AG08396 (cell line): ENCODE data around the gene ARHGAP26.
"Not testable (repeated sequence)": the region's sequence is repeated elsewhere in the genome, so short reads cannot be mapped to it uniquely, and the experiment has no call there.

Experiments used
- DNase-seq: peaks from one replicate; pipeline ENCODE4 v3.0.0; 2012; ENCODE audit warnings: low spot score, mixed read lengths

Gene ARHGAP26

GRCh38 chr5:143064676-143065075 is 294.5 kb downstream of the ARHGAP26 start:
- no peak for DNase-seq

GRCh38 chr5:143065185-143065965 is 295.2 kb downstream of the ARHGAP26 start:
- no peak for DNase-seq

DNA sequence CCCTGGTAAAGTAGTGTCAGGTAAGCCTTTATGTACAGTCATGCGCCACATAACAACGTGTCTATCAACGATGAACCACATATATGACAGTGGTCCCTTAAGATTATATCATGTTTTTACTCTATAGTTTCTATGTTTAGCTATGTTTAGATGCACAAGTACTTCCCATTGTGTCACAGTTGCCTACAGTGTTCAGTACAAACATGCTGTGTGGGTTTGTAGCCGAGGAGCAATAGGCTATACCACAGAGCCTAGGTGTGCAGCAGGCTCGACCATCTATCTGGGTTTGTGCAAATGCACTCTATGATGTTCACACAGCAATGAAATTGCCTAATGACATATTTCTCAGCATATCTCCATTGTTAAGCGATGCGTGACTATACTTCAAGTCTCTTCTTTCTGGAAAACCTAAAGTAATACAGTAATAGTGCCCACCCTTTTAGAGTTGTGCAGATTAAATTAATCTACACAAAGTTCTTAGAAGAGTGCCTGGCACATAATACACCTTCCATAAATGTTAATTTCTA is 295.9 kb downstream of the ARHGAP26 start:
- no peak for DNase-seq

DNA sequence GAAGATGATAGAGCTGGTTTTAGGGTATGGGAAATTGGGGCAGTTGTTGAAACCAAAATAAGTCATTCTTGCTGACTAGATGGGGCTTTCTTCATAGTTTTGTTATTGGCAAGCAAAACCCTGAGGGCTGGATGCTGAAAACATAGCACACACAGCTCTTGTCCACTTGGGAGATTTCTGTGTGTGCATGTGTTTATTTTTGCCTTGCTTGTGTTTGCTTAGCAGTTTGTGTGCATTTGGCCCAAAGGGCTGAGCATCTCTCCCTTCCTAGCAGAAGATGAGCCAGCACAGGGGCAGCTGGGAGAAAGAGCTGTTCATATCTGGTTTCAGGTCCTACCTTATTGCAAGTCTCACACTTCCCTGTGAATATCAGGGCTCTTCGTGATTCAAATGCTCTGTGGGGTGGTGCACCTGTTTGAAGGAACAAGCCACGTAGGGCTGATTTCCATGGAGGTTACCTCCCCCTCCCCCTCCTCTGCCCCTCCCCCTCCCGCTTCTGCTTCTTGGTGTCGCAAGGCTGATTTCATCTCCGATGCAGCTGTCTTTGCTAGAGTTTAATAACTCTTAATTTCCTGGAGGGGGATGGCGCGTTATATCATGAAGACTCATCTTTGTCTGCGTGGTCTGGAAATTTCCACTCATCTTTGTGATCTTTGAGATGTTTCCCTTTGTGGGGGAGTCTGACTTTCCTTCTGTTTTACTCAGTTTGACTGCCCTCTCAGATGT is 296.5 kb downstream of the ARHGAP26 start:
- DNase-seq, result no peak

DNA sequence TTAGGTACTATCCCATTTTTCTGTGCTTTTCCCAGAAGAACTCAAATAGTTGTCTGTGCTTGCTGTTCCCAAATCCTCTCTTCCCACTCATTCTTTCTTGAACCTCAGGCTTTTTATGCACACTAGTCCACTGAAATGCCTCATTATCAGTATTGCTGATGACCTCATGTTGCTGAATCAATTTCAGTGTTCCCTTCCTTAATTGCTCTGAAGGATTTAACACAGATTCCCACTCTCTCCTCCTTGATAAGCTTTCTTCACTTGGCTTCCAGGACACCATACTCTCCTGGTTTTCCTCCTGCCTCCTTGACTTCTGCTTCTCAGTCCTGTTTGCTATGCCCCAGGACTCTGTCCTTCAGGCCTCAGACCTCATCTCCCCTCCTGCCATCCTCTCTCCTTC is 298.5 kb downstream of the ARHGAP26 start:
- no peak for DNase-seq

GRCh38 chr5:143071927-143072326 is 301.8 kb downstream of the ARHGAP26 start:
- DNase-seq, result no peak

- no peak for DNase-seq
These were observed 302.6 kb downstream of the ARHGAP26 start for GRCh38 chr5:143072734-143073133.

DNA sequence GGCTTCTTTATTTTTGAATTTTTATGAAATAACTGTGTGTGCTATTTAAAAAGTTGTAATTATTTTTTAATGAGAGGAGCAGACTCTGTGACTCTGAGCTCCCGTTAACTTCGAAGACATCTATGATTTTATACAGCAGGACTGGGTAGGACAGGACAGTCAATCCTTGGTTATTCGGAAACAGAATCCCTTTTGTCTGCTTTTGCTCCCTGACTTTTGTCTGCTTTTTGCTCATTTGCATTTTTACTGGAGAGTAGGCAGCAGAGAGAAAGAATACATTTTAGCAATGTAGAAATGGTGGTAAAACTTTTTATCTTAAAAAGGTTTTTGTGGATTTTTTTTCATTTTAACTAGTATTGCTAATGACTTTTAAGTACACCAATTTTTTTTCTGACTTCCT is 303.6 kb downstream of the ARHGAP26 start:
- no peak for DNase-seq

DNA sequence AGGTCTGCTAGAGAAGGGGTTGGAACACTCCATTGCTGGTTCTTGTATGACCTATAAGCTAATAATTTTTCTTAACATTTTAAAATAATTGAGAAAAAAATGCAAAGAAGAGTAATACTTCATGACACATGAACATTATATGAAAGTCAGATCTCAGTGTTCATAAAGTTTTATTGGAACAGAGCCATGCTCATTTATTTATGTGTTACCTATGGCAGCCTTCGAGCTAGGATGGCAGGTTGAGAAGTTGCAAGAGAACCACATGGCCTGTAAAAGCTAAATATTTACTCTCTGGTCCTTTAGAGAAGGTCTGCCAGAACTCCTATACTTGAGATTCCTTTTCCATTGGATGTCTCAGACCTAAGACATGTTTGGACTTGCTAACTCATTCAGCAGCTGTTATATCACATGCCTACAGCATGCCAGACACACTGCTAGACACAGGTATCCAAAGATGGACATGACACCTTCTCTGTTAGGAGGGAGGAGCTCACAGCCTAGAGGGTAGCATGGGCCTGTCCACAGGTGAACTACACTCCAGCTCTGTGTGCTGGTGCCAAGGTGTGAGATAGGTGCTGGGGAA is 304.3 kb downstream of the ARHGAP26 start:
- no peak for DNase-seq

- no peak for DNase-seq
These were observed 306.2 kb downstream of the ARHGAP26 start for GRCh38 chr5:143076377-143076776.

DNA sequence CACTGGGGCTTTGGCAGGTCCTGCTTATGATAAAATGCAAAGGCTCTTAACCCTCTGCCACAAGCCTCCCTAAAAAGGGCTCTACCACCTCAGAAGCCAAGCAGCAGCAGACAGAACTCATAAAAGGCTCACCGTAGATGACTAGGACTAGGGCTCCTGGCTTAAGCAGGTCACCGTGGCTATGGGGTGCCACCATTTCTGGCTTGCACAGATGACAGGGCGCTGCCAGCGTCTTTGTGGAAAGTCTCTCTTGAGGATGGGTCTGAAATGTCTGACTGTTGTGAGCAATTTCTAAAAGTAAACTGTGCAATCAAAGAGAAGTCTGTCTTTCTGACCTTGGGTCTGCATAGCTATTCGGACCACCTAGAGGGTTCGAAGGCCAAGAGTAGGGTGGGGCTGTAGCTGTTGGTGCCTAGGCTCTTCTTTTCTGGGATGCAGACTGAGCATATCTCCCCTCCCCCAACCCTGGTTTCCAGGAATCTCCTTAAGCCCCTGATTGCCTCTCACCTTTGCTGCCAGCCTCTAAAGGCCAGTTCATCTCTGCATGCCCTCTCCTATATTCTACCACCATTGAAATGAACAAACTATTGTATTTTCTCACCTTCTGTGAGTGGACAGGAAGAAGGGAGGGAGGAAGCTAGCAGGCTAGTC is 307.4 kb downstream of the ARHGAP26 start:
- DNase-seq, result no peak

GRCh38 chr5:143078313-143078712 is 308.1 kb downstream of the ARHGAP26 start:
- DNase-seq, result no peak

GRCh38 chr5:143078971-143079370 is 308.8 kb downstream of the ARHGAP26 start:
- no peak for DNase-seq

DNA sequence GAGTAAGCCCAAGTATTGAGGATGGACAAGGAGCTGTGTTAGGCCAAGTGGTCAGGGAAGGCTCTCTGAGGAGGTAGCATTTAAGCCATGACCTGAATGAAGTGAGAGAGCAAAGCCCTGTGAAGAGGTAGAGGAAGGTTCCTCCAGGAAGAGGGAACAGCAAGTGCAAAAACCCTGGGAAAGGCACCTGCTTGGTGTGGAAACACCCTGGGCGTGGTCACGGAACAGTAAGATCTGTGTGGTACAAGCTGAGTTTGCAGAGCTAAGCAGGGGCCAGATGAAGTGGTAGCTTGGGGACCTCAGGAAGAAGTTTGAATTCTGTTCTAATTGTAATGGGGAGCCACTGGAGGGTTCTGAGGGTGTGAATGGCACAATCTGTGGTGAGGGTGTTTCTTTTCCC is 310.2 kb downstream of the ARHGAP26 start:
- DNase-seq, result no peak

DNA sequence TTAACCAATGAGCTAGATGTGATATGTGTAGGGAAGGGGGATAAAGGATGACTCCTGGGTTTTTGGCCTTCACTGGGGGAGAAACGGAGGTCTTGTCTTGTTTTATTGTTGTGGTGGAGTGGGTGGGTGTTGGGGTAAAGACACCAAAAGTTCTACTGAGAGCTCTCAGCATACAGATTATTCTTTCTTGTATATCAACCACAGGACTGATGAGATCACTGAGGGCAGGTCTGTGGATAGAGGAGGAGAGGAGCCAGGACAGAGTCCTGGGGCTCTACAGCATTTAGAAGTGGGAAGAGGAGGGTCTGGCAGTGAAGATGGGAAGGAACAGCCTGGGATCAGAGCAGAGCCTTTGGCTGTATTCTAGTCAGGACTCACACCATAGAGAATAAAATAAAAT is 310.8 kb downstream of the ARHGAP26 start:
- no peak for DNase-seq

GRCh38 chr5:143083006-143083405 is 312.8 kb downstream of the ARHGAP26 start:
- no peak for DNase-seq

DNA sequence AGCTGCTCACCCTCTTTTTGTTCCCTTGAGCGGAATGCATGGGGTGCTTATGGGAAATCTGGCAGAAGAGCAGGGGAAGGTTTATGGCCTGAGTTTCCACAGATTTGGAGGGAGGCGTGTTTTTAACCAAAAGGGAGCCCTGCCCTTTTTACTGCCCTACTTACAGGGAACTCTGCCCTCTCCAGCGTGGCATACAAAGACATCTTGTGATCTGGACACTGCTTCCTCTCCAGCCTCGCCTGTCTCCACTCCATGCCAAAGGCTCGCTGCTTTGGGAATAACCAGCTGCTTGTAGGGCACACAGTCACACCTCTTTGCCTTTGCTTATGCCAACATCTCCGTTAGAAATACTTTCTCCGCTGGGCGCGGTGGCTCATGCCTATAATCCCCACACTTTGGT is 314.2 kb downstream of the ARHGAP26 start:
- DNase-seq, result no peak

DNA sequence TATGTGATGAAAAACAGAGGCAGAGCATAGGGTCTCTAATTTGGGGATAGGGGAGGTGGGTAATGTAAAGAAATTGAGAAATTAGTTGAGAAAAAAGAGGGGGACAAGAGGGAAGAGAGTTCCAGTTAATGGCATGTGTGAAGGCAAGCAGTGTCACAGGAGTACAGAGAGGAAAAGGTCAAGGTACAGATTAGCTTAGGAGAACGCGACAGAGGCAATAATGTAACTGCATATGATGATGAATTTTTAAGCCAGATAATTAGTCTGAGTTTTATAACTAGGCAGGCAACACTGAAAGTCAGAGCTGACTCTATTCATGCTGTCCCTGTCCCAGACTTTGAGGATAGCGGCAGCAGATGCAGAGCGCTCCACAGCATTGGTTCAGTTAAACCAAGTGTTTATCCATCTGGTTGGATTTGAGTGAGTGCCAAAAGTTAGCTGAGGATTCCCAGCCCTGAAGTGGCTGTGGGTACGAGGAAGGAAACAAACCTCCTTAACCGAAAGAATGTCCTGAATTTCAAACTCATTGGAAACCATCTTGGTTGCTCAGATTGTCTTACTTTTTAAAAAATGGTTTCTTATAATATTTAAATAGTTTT is 315.2 kb downstream of the ARHGAP26 start:
- no peak for DNase-seq

GRCh38 chr5:143086546-143086907 is 316.4 kb downstream of the ARHGAP26 start:
- DNase-seq, result no peak

- peak; percentile 18 for DNase-seq
These were observed 316.9 kb downstream of the ARHGAP26 start for GRCh38 chr5:143086908-143087637.

DNA sequence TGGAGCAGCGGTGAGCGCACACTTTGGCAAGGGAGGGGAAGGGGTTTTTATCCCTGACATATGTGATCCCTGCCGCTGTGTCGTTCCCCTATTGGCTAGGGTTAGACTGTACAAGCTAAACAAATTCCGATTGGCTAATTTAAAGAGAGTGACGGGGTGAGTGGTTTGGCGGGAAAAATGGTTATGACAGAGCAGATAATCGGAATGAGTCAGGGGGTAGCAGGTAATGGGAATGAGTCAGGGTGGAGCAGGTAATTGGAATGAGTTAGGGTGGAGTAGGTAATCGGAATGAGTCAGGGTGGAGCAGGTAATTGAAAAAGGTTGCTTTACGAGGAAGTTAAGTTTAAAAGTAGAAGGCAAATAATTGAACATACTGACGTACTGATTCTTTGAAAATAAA is 318.5 kb downstream of the ARHGAP26 start:
- not testable (repeated sequence) for DNase-seq
